ENCODE measurements around the gene MYO10.

Gene MYO10

DNA sequence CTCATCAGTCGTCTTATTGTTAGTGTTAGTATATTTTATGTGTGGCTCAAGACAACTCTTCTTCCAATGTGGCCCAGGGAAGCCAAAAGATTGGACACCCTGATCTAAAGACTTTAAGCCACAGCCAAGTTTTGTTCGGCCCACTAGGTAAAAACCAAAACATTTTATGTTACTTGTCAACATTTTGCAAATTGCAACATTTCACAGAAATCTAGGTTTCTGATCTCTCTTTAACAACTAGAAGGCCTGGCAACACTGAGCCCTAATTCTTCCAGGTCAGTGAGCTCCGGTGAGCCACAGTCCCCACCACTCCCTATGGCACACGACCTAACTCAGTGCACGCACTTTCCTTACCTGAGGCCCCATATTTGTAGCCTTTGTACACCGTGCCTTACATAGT lies 24.0 kb downstream of the MYO10 start:
- no peak for TF ChIP-seq PPARA (CRISPR knock-in tag; IDR thresholded peaks at IDR 0.05; ENCODE audit: borderline replicate concordance)
- TF ChIP-seq TOX (CRISPR knock-in tag; IDR thresholded peaks at IDR 0.05; ENCODE audit: borderline replicate concordance), result no peak
- no peak for TF ChIP-seq TCF4 (CRISPR knock-in tag; IDR thresholded peaks at IDR 0.05; ENCODE audit: borderline replicate concordance)
- TF ChIP-seq, protein P1, sequence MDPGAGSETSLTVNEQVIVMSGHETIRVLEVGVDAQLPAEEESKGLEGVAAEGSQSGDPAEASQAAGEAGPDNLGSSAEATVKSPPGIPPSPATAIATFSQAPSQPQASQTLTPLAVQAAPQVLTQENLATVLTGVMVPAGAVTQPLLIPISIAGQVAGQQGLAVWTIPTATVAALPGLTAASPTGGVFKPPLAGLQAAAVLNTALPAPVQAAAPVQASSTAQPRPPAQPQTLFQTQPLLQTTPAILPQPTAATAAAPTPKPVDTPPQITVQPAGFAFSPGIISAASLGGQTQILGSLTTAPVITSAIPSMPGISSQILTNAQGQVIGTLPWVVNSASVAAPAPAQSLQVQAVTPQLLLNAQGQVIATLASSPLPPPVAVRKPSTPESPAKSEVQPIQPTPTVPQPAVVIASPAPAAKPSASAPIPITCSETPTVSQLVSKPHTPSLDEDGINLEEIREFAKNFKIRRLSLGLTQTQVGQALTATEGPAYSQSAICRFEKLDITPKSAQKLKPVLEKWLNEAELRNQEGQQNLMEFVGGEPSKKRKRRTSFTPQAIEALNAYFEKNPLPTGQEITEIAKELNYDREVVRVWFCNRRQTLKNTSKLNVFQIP (CRISPR knock-in tag; IDR thresholded peaks at IDR 0.05; ENCODE audit: borderline replicate concordance, low read depth), result no peak
- TF ChIP-seq, protein P2, sequence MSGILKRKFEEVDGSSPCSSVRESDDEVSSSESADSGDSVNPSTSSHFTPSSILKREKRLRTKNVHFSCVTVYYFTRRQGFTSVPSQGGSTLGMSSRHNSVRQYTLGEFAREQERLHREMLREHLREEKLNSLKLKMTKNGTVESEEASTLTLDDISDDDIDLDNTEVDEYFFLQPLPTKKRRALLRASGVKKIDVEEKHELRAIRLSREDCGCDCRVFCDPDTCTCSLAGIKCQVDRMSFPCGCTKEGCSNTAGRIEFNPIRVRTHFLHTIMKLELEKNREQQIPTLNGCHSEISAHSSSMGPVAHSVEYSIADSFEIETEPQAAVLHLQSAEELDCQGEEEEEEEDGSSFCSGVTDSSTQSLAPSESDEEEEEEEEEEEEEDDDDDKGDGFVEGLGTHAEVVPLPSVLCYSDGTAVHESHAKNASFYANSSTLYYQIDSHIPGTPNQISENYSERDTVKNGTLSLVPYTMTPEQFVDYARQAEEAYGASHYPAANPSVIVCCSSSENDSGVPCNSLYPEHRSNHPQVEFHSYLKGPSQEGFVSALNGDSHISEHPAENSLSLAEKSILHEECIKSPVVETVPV (CRISPR knock-in tag; IDR thresholded peaks at IDR 0.05), result no peak
- TF ChIP-seq ZFP3 (CRISPR knock-in tag; IDR thresholded peaks at IDR 0.05), result no peak
- no peak for TF ChIP-seq ARNTL (CRISPR knock-in tag; IDR thresholded peaks at IDR 0.05; ENCODE audit: borderline replicate concordance, low read depth)
- TF ChIP-seq, protein P3, sequence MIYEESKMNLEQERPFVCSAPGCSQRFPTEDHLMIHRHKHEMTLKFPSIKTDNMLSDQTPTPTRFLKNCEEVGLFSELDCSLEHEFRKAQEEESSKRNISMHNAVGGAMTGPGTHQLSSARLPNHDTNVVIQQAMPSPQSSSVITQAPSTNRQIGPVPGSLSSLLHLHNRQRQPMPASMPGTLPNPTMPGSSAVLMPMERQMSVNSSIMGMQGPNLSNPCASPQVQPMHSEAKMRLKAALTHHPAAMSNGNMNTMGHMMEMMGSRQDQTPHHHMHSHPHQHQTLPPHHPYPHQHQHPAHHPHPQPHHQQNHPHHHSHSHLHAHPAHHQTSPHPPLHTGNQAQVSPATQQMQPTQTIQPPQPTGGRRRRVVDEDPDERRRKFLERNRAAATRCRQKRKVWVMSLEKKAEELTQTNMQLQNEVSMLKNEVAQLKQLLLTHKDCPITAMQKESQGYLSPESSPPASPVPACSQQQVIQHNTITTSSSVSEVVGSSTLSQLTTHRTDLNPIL (CRISPR knock-in tag; IDR thresholded peaks at IDR 0.05; ENCODE audit: low read depth), result no peak
- no peak for TF ChIP-seq ZNF565 (CRISPR knock-in tag; conservative IDR thresholded peaks at IDR 0.05; ENCODE audit: low read depth)
- no peak for TF ChIP-seq CSDC2 (CRISPR knock-in tag; IDR thresholded peaks at IDR 0.05)
- TF ChIP-seq RARB (CRISPR knock-in tag; IDR thresholded peaks at IDR 0.05), result no peak
- TF ChIP-seq, protein P4, sequence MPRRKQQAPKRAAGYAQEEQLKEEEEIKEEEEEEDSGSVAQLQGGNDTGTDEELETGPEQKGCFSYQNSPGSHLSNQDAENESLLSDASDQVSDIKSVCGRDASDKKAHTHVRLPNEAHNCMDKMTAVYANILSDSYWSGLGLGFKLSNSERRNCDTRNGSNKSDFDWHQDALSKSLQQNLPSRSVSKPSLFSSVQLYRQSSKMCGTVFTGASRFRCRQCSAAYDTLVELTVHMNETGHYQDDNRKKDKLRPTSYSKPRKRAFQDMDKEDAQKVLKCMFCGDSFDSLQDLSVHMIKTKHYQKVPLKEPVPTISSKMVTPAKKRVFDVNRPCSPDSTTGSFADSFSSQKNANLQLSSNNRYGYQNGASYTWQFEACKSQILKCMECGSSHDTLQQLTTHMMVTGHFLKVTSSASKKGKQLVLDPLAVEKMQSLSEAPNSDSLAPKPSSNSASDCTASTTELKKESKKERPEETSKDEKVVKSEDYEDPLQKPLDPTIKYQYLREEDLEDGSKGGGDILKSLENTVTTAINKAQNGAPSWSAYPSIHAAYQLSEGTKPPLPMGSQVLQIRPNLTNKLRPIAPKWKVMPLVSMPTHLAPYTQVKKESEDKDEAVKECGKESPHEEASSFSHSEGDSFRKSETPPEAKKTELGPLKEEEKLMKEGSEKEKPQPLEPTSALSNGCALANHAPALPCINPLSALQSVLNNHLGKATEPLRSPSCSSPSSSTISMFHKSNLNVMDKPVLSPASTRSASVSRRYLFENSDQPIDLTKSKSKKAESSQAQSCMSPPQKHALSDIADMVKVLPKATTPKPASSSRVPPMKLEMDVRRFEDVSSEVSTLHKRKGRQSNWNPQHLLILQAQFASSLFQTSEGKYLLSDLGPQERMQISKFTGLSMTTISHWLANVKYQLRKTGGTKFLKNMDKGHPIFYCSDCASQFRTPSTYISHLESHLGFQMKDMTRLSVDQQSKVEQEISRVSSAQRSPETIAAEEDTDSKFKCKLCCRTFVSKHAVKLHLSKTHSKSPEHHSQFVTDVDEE (CRISPR knock-in tag; IDR thresholded peaks at IDR 0.05), result no peak
- TF ChIP-seq GLIS3 (CRISPR knock-in tag; IDR thresholded peaks at IDR 0.05), result no peak
- TF ChIP-seq ESRRG (CRISPR knock-in tag; IDR thresholded peaks at IDR 0.05), result no peak
- peak; percentile 35; the same call in 2 of the 3 replicates for ATAC-seq

DNA sequence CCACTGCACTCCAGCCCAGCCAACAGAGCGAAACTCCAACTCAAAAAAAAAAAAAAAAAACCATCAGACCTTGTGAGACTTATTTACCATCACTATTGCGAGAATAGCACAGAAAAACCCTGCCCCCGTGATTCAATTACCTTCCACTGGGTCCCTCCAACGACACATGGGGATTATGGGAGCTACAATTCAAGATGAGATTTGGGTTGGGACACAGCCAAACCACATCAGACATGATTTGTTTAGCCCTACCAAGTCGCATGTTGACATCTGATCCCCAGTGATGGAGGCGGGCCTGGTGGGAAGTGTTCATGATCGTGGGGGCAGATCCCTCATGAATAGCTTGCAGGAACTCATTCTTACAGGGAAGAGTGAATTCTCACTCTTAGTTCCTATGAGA lies 26.6 kb downstream of the MYO10 start:
- TF ChIP-seq, protein P4 (CRISPR knock-in tag; IDR thresholded peaks at IDR 0.05), result no peak
- TF ChIP-seq CSDC2 (CRISPR knock-in tag; IDR thresholded peaks at IDR 0.05) (no peak), TOX (CRISPR knock-in tag; IDR thresholded peaks at IDR 0.05; ENCODE audit: borderline replicate concordance) (no peak), ISL1 (CRISPR knock-in tag; IDR thresholded peaks at IDR 0.05) (no peak), BACH2 (CRISPR knock-in tag; IDR thresholded peaks at IDR 0.05; ENCODE audit: borderline replicate concordance) (no peak), SNAI2 (CRISPR knock-in tag; IDR thresholded peaks at IDR 0.05) (no peak), RARB (CRISPR knock-in tag; IDR thresholded peaks at IDR 0.05) (no peak), ESRRG (CRISPR knock-in tag; IDR thresholded peaks at IDR 0.05) (no peak)
- TF ChIP-seq, protein P1 (CRISPR knock-in tag; IDR thresholded peaks at IDR 0.05; ENCODE audit: borderline replicate concordance, low read depth), result no peak
- TF ChIP-seq, protein P5, sequence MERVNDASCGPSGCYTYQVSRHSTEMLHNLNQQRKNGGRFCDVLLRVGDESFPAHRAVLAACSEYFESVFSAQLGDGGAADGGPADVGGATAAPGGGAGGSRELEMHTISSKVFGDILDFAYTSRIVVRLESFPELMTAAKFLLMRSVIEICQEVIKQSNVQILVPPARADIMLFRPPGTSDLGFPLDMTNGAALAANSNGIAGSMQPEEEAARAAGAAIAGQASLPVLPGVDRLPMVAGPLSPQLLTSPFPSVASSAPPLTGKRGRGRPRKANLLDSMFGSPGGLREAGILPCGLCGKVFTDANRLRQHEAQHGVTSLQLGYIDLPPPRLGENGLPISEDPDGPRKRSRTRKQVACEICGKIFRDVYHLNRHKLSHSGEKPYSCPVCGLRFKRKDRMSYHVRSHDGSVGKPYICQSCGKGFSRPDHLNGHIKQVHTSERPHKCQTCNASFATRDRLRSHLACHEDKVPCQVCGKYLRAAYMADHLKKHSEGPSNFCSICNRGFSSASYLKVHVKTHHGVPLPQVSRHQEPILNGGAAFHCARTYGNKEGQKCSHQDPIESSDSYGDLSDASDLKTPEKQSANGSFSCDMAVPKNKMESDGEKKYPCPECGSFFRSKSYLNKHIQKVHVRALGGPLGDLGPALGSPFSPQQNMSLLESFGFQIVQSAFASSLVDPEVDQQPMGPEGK (CRISPR knock-in tag; IDR thresholded peaks at IDR 0.05; ENCODE audit: borderline replicate concordance), result no peak
- ATAC-seq, result no peak
